Natural killer cell (primary cell): Measurements from ENCODE around the gene MVB12B. TPM values are rescaled to one million over a fixed set of nuclear protein-coding genes. Genes with fewer than 3 reads are reported as not detected.

ENCODE experiments used
- ATAC-seq, 3 donors: fragments of 150-1000 bp in 2 of 3; fragments of 200-7000 bp in 1 of 3; cut with Tn5 transposase; 1 replicate in 1 of 3; 2 replicates in 2 of 3; pipeline ENCODE4 v1.10.0; 2021; ENCODE audit warnings: mild to moderate bottlenecking in 2 of 3, moderate library complexity in 2 of 3
- DNase-seq, 2 donors: peaks; one replicate each; pipeline versions ENCODE4 v3.0.0 to v3.0.0-alpha.2; 2013 to 2021; ENCODE audit warnings: mixed read lengths in 1 of 2
- H3K27ac ChIP-seq: one replicate; pipeline ENCODE4 v1.5.1; 2013; ENCODE audit warnings: mild to moderate bottlenecking, low read length
- H3K27me3 ChIP-seq: one replicate; pipeline ENCODE4 v1.6.1; 2013; ENCODE audit warnings: low read length; ENCODE audit not compliant: control insufficient read depth, insufficient read depth
- H3K36me3 ChIP-seq: one replicate; pipeline ENCODE4 v1.6.1; 2013; ENCODE audit warnings: low read length; ENCODE audit not compliant: control insufficient read depth, insufficient read depth
- H3K4me1 ChIP-seq: one replicate; pipeline ENCODE4 v1.6.1; 2013; ENCODE audit warnings: low read length; ENCODE audit not compliant: control insufficient read depth, insufficient read depth
- H3K4me3 ChIP-seq: one replicate; pipeline ENCODE4 v1.5.1; 2013; ENCODE audit warnings: low read length
- H3K9me3 ChIP-seq: one replicate; pipeline ENCODE4 v1.6.1; 2013; ENCODE audit warnings: low read length; ENCODE audit not compliant: control insufficient read depth, insufficient read depth
- H3K27ac Mint-ChIP-seq, 2 donors: one replicate each; pipeline ENCODE4 v1.8.0; 2022; ENCODE audit warnings: mild to moderate bottlenecking in 2 of 2, mixed read lengths in 2 of 2, moderate library complexity in 1 of 2
- H3K27me3 Mint-ChIP-seq, 2 donors: one replicate each; pipeline ENCODE4 v1.8.0; 2022; ENCODE audit warnings: low read depth in 2 of 2, mixed read lengths in 2 of 2
- H3K36me3 Mint-ChIP-seq: one replicate; pipeline ENCODE4 v1.8.0; 2022; ENCODE audit warnings: mixed read lengths
- H3K4me1 Mint-ChIP-seq, 2 donors: one replicate each; pipeline ENCODE4 v1.8.0; 2022; ENCODE audit warnings: mixed read lengths in 2 of 2
- H3K4me3 Mint-ChIP-seq: one replicate; pipeline ENCODE4 v1.8.0; 2022; ENCODE audit warnings: mild to moderate bottlenecking, moderate library complexity, mixed read lengths
- H3K9me3 Mint-ChIP-seq, 2 donors: one replicate each; pipeline ENCODE4 v1.8.0; 2022; ENCODE audit warnings: mixed read lengths in 2 of 2
- CTCF ChIP-seq: fragments of 200-600 bp; IDR thresholded peaks from one replicate; pipeline ENCODE4 v1.8.0; 2022; ENCODE audit warnings: antibody characterized with exemption
- WGBS: methylation state at CpG from one replicate; pipeline ENCODE4 v1.1.7; 2013; ENCODE audit warnings: missing lambda C conversion rate; ENCODE audit not compliant: insufficient coverage; 5-methylcytosine and 5-hydroxymethylcytosine counted together
- intact Hi-C: fragments of 100-400 bp; cut with micrococcal nuclease; formaldehyde crosslinking; loops from one replicate; pipeline ENCODE4 v1.14.2; 2022
- total RNA-seq, 4 donors: library from RNA; stranded (reverse); fragments of 120-200 nt in 1 of 4; gene quantifications; one replicate each; pipeline versions ENCODE4 v1.2.3 to v1.2.4, GENCODE V29; 2013 to 2022

Gene MVB12B
- total RNA-seq, 3 donors from 2014 or later (not counting 1 experiment from before 2014, with no cell fraction given) = 2.0 to 13.0 (median 7.8) TPM

- no peak for ATAC-seq
- Mint-ChIP-seq H3K9me3 (no peaks in the 10 kb centered on the region), H3K4me1 (peaks cover 5 to 7% of the 10 kb centered on the region in 2 donors), H3K27ac (no peak overlapping the region), H3K4me3 (no peak overlapping the region), H3K36me3 (no peaks in the 10 kb centered on the region), H3K27me3 (peaks cover 0 to 10% of the 10 kb centered on the region in 2 donors)
- peaks cover 33% of the 10 kb centered on the region for H3K4me1 ChIP-seq
- no peak for TF ChIP-seq CTCF
- 96% methylated on average over 10 of the region's 10 CpGs for WGBS
- no peak overlapping the region for H3K4me3 ChIP-seq
- DNase-seq = no peak
- no peaks in the 10 kb centered on the region for H3K27me3 ChIP-seq
- no peak overlapping the region for H3K27ac ChIP-seq
- no peaks in the 10 kb centered on the region for H3K36me3 ChIP-seq
- intact Hi-C loops = no loop called here
- H3K9me3 ChIP-seq = no peaks in the 10 kb centered on the region
These were observed 202.3 kb downstream of the MVB12B start for GRCh38 chr9:126528915-126529314.

- Mint-ChIP-seq H3K27me3 (peaks cover 0 to 8% of the 10 kb centered on the region in 2 donors), H3K4me3 (no peak overlapping the region), H3K4me1 (no peaks in the 10 kb centered on the region), H3K36me3 (no peaks in the 10 kb centered on the region), H3K9me3 (no peaks in the 10 kb centered on the region), H3K27ac (no peak overlapping the region)
- DNase-seq = no peak
- Histone ChIP-seq H3K27ac (no peak overlapping the region), H3K4me1 (peaks cover 27% of the 10 kb centered on the region), H3K27me3 (no peaks in the 10 kb centered on the region), H3K36me3 (no peaks in the 10 kb centered on the region), H3K9me3 (no peaks in the 10 kb centered on the region), H3K4me3 (no peak overlapping the region)
- 95% methylated on average over 9 of the region's 10 CpGs for WGBS
- ATAC-seq = no peak
- TF ChIP-seq CTCF = no peak
- intact Hi-C loops = no loop called here
These were observed 204.5 kb downstream of the MVB12B start for GRCh38 chr9:126531035-126531571.

- H3K27ac Mint-ChIP-seq = no peak overlapping the region
- no peaks in the 10 kb centered on the region for H3K36me3 ChIP-seq
These were observed 205.0 kb downstream of the MVB12B start for GRCh38 chr9:126531591-126531990.

More at GRCh38 chr9:126531591-126531990, 205.0 kb downstream of the MVB12B start:
- Histone ChIP-seq H3K9me3 (no peaks in the 10 kb centered on the region), H3K4me3 (no peak overlapping the region), H3K4me1 (peaks cover 24% of the 10 kb centered on the region), H3K27ac (no peak overlapping the region), H3K27me3 (no peaks in the 10 kb centered on the region)
- ATAC-seq (no peak), DNase-seq (no peak)
- H3K36me3 Mint-ChIP-seq = no peaks in the 10 kb centered on the region
- H3K4me1 Mint-ChIP-seq = no peaks in the 10 kb centered on the region
- TF ChIP-seq CTCF = no peak
- no peak overlapping the region for H3K4me3 Mint-ChIP-seq
- WGBS = 83% methylated on average over 5 of the region's 5 CpGs
- peaks cover 0 to 8% of the 10 kb centered on the region in 2 donors for H3K27me3 Mint-ChIP-seq
- intact Hi-C loops = no loop called here
- no peaks in the 10 kb centered on the region for H3K9me3 Mint-ChIP-seq
